Body of pancreas (tissue), 4 donors: ENCODE results near the gene MCM3. TPM values are rescaled to one million over a fixed set of nuclear protein-coding genes. Genes with fewer than 3 reads are reported as not detected.

Experiments
- ATAC-seq: fragments of 150-250 bp; one replicate; pipeline ENCODE4 v1.9.1; 2016
- DNase-seq, 4 donors: peaks; one replicate each; pipeline ENCODE4 v3.0.0-alpha.2; 2019
- H3K27ac ChIP-seq, 4 donors: fragments of 200-600 bp; sonication (generic); 1 replicate in 3 of 4; 2 replicates in 1 of 4; pipeline versions ENCODE4 v1.5.1 to v1.6.1; 2016 to 2019; ENCODE audit warnings: mild to moderate bottlenecking in 1 of 4, mixed read lengths in 1 of 4, moderate library complexity in 1 of 4
- H3K27me3 ChIP-seq, 2 donors: fragments of 200-600 bp; sonication (generic); one replicate each; pipeline ENCODE4 v1.6.0; 2016; ENCODE audit warnings: mild to moderate bottlenecking in 1 of 2
- H3K36me3 ChIP-seq, 2 donors: fragments of 200-600 bp; sonication (generic); replicated peaks in 1 of 2; 2 replicates each; pipeline ENCODE4 v1.5.1; 2016; ENCODE audit warnings: low read depth in 2 of 2; ENCODE audit not compliant: insufficient read depth in 1 of 2
- H3K4me1 ChIP-seq: fragments of 200-600 bp; sonication (generic); one replicate; pipeline ENCODE4 v1.6.0; 2016
- H3K4me3 ChIP-seq, 2 donors: fragments of 200-600 bp; sonication (generic); 1 replicate in 1 of 2; 2 replicates in 1 of 2; pipeline ENCODE4 v1.5.1; 2016 to 2019
- H3K9me3 ChIP-seq, 3 donors: fragments of 200-600 bp; sonication (generic); 1 replicate in 2 of 3; 2 replicates in 1 of 3; pipeline ENCODE4 v1.5.1; 2016
- CTCF ChIP-seq, 7 experiments: fragments of 450-650 bp in 4 of 7; fragments of 200-600 bp in 3 of 7; sonication (generic) in 3 of 7; IDR thresholded peaks; one replicate each; pipeline ENCODE4 v1.5.1; 2016 to 2019; ENCODE audit warnings: antibody characterized with exemption in 7 of 7
- POLR2A ChIP-seq, 3 donors: fragments of 450-650 bp; IDR thresholded peaks; one replicate each; pipeline ENCODE4 v1.6.1; 2016; ENCODE audit warnings: antibody characterized with exemption in 3 of 3, mild to moderate bottlenecking in 2 of 3
- WGBS, 2 donors: methylation state at CpG; one replicate each; pipeline ENCODE4 v1.1.5; 2017; 5-methylcytosine and 5-hydroxymethylcytosine counted together
- intact Hi-C: fragments of 100-400 bp; cut with DNase I; formaldehyde crosslinking; loops from one replicate; pipeline ENCODE4 v1.15.1; 2023
- total RNA-seq, 2 donors: library from RNA; depleted of rRNA; stranded (reverse); fragments of >200 nt; gene quantifications; one replicate each; pipeline ENCODE4 v1.1.0, GENCODE V29; 2016

The MCM3 gene
- total RNA-seq, 2 donors from 2014 or later = 15.6 to 21.4 TPM

- Histone ChIP-seq H3K27me3 (no peaks in the 10 kb centered on the region), H3K4me1 (peaks cover 8% of the 10 kb centered on the region), H3K27ac (no peak overlapping the region), H3K4me3 (no peak overlapping the region), H3K9me3 (no peaks in the 10 kb centered on the region), H3K36me3 (no peaks in the 10 kb centered on the region)
- TF ChIP-seq CTCF (IDR thresholded peaks at IDR 0.05) = no peak
- no peak for TF ChIP-seq POLR2A (IDR thresholded peaks at IDR 0.05)
- DNase-seq (no peak), ATAC-seq (no peak)
- intact Hi-C loops = no loop called here
- 49 to 52% methylated on average over 4 of the region's 4 CpGs for WGBS, 2 donors
Observed at GRCh38 chr6:52233005-52233404, 51.5 kb downstream of the MCM3 start.

- intact Hi-C loops = no loop called here
- no peak overlapping the region for H3K27ac ChIP-seq
- H3K27me3 ChIP-seq = no peaks in the 10 kb centered on the region
- DNase-seq (no peak), ATAC-seq (no peak)
- H3K4me3 ChIP-seq = no peak overlapping the region
- TF ChIP-seq POLR2A (IDR thresholded peaks at IDR 0.05) (no peak), CTCF (IDR thresholded peaks at IDR 0.05) (no peak)
- H3K36me3 ChIP-seq = no peaks in the 10 kb centered on the region
- 78% methylated on average over 8 of the region's 8 CpGs for WGBS, 2 donors
- H3K9me3 ChIP-seq = no peaks in the 10 kb centered on the region
- H3K4me1 ChIP-seq = peaks cover 8% of the 10 kb centered on the region
Observed at GRCh38 chr6:52231406-52232127, 53.0 kb downstream of the MCM3 start.

- Histone ChIP-seq H3K9me3 (no peaks in the 10 kb centered on the region), H3K27me3 (no peaks in the 10 kb centered on the region), H3K4me1 (peaks cover 8% of the 10 kb centered on the region), H3K4me3 (no peak overlapping the region), H3K27ac (no peak overlapping the region), H3K36me3 (no peaks in the 10 kb centered on the region)
- ATAC-seq (no peak), DNase-seq (no peak)
- WGBS, 2 donors = 65 to 69% methylated on average over 1 of the region's 1 CpG
- intact Hi-C loops = no loop called here
- TF ChIP-seq POLR2A (IDR thresholded peaks at IDR 0.05) (no peak), CTCF (IDR thresholded peaks at IDR 0.05) (no peak)
Observed at GRCh38 chr6:52230685-52231084, 53.9 kb downstream of the MCM3 start.

GRCh38 chr6:52227495-52227894 is 57.0 kb downstream of the MCM3 start:
- no peaks in the 10 kb centered on the region for H3K9me3 ChIP-seq
- H3K27ac ChIP-seq = no peak overlapping the region
- TF ChIP-seq CTCF (IDR thresholded peaks at IDR 0.05) = no peak
- TF ChIP-seq POLR2A (IDR thresholded peaks at IDR 0.05) = no peak
- no peaks in the 10 kb centered on the region for H3K4me1 ChIP-seq
- intact Hi-C loops = no loop called here
- no peak for DNase-seq
- H3K4me3 ChIP-seq = no peak overlapping the region
- H3K27me3 ChIP-seq = no peaks in the 10 kb centered on the region
- 50 to 57% methylated on average over 1 of the region's 1 CpG for WGBS, 2 donors
- ATAC-seq = no peak
- H3K36me3 ChIP-seq = no peaks in the 10 kb centered on the region

- no peak for DNase-seq
- intact Hi-C loops = no loop called here
- Histone ChIP-seq H3K36me3 (no peaks in the 10 kb centered on the region), H3K27me3 (no peaks in the 10 kb centered on the region), H3K9me3 (no peaks in the 10 kb centered on the region), H3K27ac (no peak overlapping the region), H3K4me3 (no peak overlapping the region), H3K4me1 (no peaks in the 10 kb centered on the region)
- WGBS, 2 donors = 45 to 46% methylated on average over 3 of the region's 3 CpGs
- no peak for ATAC-seq
- TF ChIP-seq CTCF (IDR thresholded peaks at IDR 0.05) (no peak), POLR2A (IDR thresholded peaks at IDR 0.05) (no peak)
Observed at GRCh38 chr6:52221302-52221701, 63.2 kb downstream of the MCM3 start.
